Measurements from ENCODE around the gene EVA1C.

GRCh38 chr21:32484706-32485380 is 72.3 kb downstream of the EVA1C start:
- no peak for TF ChIP-seq CTCF (conservative IDR thresholded peaks at IDR 0.05; ENCODE audit: low read length)
- no peak for TF ChIP-seq EZH2phosphoT487 (IDR thresholded peaks at IDR 0.05; ENCODE audit: borderline replicate concordance)
